Skeletal muscle tissue (tissue), 4 donors: Measurements from ENCODE around the gene CGB7. TPM values are rescaled to one million over a fixed set of nuclear protein-coding genes. Genes with fewer than 3 reads are reported as not detected.
"Not testable (repeated sequence)": the region's sequence is repeated elsewhere in the genome, so short reads cannot be mapped to it uniquely, and the experiment has no call there.

Experiments used
- H3K27ac ChIP-seq: one replicate; pipeline ENCODE4 v1.7.0; 2013; ENCODE audit warnings: mild to moderate bottlenecking, low read depth, low read length, inconsistent platforms
- H3K27me3 ChIP-seq, 3 donors: one replicate each; pipeline ENCODE4 v1.7.0; 2013; ENCODE audit warnings: low read length in 3 of 3; ENCODE audit not compliant: control insufficient read depth in 3 of 3, insufficient read depth in 3 of 3
- H3K36me3 ChIP-seq, 3 donors: one replicate each; pipeline ENCODE4 v1.7.0; 2013; ENCODE audit warnings: low read length in 3 of 3; ENCODE audit not compliant: control insufficient read depth in 3 of 3, insufficient read depth in 3 of 3
- H3K4me1 ChIP-seq, 3 donors: one replicate each; pipeline ENCODE4 v1.7.0; 2013; ENCODE audit warnings: low read length in 3 of 3, mild to moderate bottlenecking in 3 of 3; ENCODE audit not compliant: control insufficient read depth in 3 of 3, insufficient read depth in 3 of 3
- H3K4me3 ChIP-seq, 3 donors: one replicate each; pipeline ENCODE4 v1.7.0; 2013; ENCODE audit warnings: low read length in 3 of 3
- H3K9ac ChIP-seq, 3 donors: one replicate each; pipeline ENCODE4 v1.7.0; 2013; ENCODE audit warnings: low read length in 3 of 3, mild to moderate bottlenecking in 3 of 3, moderate library complexity in 2 of 3, low read depth in 1 of 3
- H3K9me3 ChIP-seq, 3 donors: one replicate each; pipeline ENCODE4 v1.7.0; 2013; ENCODE audit warnings: low read length in 3 of 3; ENCODE audit not compliant: control insufficient read depth in 3 of 3
- total RNA-seq: library from RNA; depleted of rRNA; stranded (reverse); fragments of >200 nt; gene quantifications from one replicate; pipeline ENCODE4 v1.2.3, GENCODE V29; 2014
- donor health status: Osteomylitis.

CGB7 gene
- total RNA-seq, 1 donor from 2014 or later, result 0.52 TPM

DNA sequence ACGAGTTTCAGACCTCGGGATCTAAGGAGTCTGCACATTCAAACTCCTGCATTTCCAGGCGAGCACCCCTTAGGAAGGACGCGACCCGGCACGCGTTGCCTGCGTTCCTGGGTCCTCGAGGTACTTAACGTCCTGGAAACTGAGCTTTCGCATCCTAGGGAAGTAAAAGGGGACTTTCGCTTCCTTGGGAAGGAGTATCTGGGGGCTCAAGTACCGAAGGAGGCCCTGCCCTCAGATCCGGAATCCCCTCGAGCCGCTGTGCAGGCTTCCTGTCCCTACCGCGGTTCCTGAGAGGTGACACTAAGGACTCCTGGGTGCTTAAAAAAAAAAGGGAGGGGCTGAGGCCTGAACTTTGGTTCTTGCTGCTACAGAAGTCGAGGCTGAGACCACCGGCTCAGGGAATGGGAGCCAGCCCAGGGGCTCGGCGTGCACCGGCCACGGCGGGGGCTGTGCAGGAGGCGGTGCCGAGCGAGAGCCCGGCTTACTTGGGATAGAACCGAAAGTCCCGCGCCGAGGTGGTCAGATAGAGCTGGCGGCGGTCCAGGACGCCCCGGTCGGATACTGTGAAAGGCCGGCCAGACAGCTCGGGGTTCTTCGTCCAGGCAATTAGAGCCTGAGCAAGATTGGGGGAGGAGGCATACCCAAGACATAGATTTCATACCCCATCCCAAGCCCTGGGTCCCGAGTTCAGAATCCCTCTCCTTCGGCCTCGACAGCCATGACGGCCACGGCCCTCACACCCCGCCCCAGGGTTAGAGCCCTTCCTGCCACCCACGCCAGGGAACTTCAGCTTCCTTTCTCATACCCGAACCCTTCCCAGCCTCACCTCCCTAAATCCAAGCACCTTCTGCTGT, 38.9 kb downstream of the CGB7 start:
- H3K9me3 ChIP-seq, H3K27ac ChIP-seq: not testable (repeated sequence)
- H3K4me3 ChIP-seq, result peak overlapping the region; percentile 54 to 61 (median 60)
- peaks cover 13 to 25% (median 22%) of the 10 kb centered on the region in 3 donors for H3K36me3 ChIP-seq
- peaks cover 15 to 21% (median 16%) of the 10 kb centered on the region in 3 donors for H3K4me1 ChIP-seq
- H3K9ac ChIP-seq, result peak overlapping the region; percentile 23 to 66 (median 43)
- peaks cover 3 to 11% (median 4%) of the 10 kb centered on the region in 3 donors for H3K27me3 ChIP-seq

DNA sequence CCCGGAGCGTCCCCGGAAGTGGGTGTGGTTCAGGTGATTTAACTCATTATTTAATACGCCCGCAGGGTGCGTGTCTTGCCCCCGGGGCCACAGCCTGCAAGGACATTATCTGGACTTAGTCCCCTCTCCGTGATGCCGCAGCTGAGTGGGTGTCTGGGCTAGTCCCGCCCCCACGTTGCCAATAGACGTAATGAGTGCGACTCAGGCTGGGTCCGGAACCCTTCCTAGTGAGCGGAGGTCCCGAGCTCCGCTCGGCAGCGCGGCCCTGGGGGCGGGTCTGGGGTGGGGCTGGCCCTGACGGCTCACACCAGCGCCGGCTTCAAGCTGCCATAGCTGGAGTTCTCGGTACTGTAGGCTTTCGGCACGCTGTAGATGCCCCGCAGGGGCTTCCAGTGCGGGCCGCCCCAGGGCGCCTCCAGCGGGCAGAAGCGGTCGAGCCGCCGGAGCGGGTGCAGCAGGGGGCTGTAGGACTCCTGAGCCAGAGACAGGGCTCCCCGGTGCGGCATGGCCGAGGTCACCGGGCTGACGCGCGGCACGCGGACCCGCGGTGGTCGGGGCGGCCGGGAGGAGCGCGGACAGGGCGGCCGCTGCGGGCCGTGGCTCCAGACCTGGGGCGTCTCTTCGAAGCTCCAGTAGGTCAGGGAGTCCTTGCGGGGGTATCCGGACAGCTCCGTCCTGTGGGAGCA, 39.7 kb downstream of the CGB7 start:
- H3K27me3 ChIP-seq, result peaks cover 3 to 11% (median 4%) of the 10 kb centered on the region in 3 donors
- peak overlapping the region; percentile 23 to 66 (median 43) for H3K9ac ChIP-seq
- peaks cover 15 to 21% (median 16%) of the 10 kb centered on the region in 3 donors for H3K4me1 ChIP-seq
- no peaks in the 10 kb centered on the region for H3K9me3 ChIP-seq
- no peak overlapping the region for H3K27ac ChIP-seq
- H3K4me3 ChIP-seq, result peak overlapping the region; percentile 54 to 61 (median 60)
- H3K36me3 ChIP-seq, result peaks cover 13 to 25% (median 22%) of the 10 kb centered on the region in 3 donors

DNA sequence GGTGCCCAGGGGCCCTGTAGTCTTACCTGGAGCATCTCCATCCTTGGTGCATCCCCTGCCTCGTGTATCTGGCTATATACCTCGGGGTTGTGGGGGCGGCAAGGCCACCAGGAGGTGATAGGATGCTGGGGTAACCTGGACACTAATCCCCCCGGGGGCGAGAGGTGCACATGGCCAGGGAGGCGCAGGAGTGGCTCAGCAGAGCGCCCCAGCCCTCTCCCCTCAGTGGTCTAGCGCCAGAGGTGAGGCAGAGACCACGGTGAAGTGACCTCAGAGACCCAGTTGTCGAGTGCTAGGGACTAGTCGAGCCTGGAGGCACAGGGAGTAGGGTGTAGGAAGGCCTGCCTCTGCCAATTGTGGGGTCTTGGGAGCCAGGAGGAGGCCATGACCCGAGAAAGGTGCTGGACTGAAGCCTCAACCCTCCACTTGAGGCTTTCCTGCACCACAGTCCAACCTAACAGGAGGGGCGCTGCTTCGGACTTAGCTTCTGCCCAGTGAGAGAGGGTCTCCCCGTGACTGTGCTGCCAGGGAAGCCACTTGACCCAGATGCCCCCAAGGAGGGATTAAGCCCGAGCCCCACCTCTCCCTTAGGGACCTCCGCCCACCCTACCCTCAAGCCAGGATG, 40.4 kb downstream of the CGB7 start, which contains the start of gene LHB:
Gene LHB, minus strand, starts transcription at position 51 of the 625 bp plus-strand sequence. Its CDS starts 10 bp downstream, at position 41.
- Histone ChIP-seq H3K4me3 (peak within 1 kb of the TSS; percentile 54 to 61 (median 60)), H3K36me3 (peaks cover 17 to 31% (median 24%) of the 10 kb centered on the region in 3 donors), H3K4me1 (peaks cover 15 to 21% (median 16%) of the 10 kb centered on the region in 3 donors), H3K27ac (no peak within 1 kb of the TSS), H3K27me3 (peaks cover 3 to 11% (median 4%) of the 10 kb centered on the region in 3 donors), H3K9ac (peak within 1 kb of the TSS in 2 of 3 donors; percentile 23 to 66), H3K9me3 (no peaks in the 10 kb centered on the region)

DNA sequence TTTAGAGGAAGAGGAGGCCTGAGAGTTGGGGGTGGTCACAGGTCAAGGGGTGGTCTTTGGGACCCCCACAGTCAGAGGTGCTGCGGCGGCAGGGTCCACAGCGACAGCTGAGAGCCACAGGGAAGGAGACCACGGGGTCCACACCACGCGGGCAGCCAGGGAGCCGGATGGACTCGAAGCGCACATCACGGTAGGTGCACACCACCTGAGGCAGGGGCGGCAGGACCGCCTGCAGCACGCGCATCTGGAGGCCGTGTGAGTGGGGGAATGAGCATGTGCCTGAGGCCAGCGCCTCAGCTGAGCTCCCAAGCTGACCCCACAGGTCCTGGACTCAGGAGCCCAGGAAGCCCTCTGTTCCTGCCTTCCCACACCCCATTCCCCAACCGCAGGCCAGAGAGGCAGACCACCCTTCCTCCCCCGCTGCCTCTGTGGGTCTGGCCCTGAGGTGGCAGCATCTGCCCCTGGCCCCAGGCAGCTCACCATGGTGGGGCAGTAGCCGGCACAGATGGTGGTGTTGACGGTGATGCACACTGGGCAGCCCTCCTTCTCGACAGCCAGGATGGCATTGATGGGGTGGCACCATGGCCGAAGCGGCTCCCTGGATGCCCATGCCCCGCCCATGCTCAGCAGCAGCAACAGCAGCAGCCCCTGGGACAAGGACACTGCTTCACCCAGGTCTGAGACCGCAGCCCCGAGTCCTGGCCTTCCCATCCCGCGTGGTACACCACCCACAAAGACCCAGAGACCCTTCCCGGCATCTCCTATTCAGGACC, 41.3 kb downstream of the CGB7 start:
- Histone ChIP-seq H3K36me3 (peaks cover 26 to 40% (median 33%) of the 10 kb centered on the region in 3 donors), H3K27ac (no peak overlapping the region), H3K27me3 (peaks cover 3 to 10% (median 4%) of the 10 kb centered on the region in 3 donors), H3K9me3 (no peaks in the 10 kb centered on the region), H3K4me3 (no peak overlapping the region), H3K4me1 (peaks cover 15 to 21% (median 16%) of the 10 kb centered on the region in 3 donors), H3K9ac (no peak overlapping the region)

GRCh38 chr19:49014870-49015255, 42.7 kb downstream of the CGB7 start:
- Histone ChIP-seq H3K27ac (no peak overlapping the region), H3K9me3 (no peaks in the 10 kb centered on the region), H3K27me3 (peaks cover 3 to 6% (median 4%) of the 10 kb centered on the region in 3 donors), H3K9ac (no peak overlapping the region), H3K36me3 (peaks cover 33 to 48% (median 44%) of the 10 kb centered on the region in 3 donors), H3K4me3 (no peak overlapping the region), H3K4me1 (peaks cover 15 to 21% (median 16%) of the 10 kb centered on the region in 3 donors)

- Histone ChIP-seq H3K4me3 (no peak overlapping the region), H3K27ac (no peak overlapping the region), H3K4me1 (peaks cover 12 to 20% (median 15%) of the 10 kb centered on the region in 3 donors), H3K36me3 (peaks cover 38 to 54% (median 50%) of the 10 kb centered on the region in 3 donors), H3K9ac (no peak overlapping the region), H3K9me3 (no peaks in the 10 kb centered on the region), H3K27me3 (peaks cover under 1 to 3% (median 3%) of the 10 kb centered on the region in 3 donors)
These were observed 43.3 kb downstream of the CGB7 start for GRCh38 chr19:49014123-49014869.

- H3K9me3 ChIP-seq, result no peaks in the 10 kb centered on the region
- no peak overlapping the region for H3K27ac ChIP-seq
- H3K36me3 ChIP-seq, result peaks cover 53 to 67% (median 62%) of the 10 kb centered on the region in 3 donors
- H3K4me1 ChIP-seq, result no peaks in the 10 kb centered on the region
- H3K27me3 ChIP-seq, result no peaks in the 10 kb centered on the region
- no peak overlapping the region for H3K4me3 ChIP-seq
- H3K9ac ChIP-seq, result no peak overlapping the region
These were observed 46.4 kb downstream of the CGB7 start for GRCh38 chr19:49011194-49011593.

DNA sequence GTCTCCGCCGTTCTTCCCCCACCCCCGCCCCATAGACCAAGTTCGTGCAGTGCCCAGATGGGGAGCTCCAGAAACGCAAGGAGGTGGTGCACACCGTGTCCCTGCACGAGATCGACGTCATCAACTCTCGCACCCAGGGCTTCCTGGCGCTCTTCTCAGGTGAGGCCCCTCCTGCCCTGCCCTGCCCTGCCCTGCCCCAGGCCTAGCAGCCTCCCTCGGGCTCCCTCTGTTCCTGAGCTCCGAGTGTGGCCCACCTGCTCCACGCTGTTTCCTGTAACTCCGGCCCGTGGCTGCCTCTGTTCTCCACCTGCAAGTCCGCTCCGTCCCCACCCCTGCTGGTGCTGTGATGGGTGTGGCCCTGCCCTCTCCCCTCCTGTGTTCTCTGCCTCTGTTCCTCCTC, 47.1 kb downstream of the CGB7 start:
- Histone ChIP-seq H3K4me3 (no peak overlapping the region), H3K36me3 (peaks cover 53 to 63% (median 60%) of the 10 kb centered on the region in 3 donors), H3K9me3 (no peaks in the 10 kb centered on the region), H3K4me1 (no peaks in the 10 kb centered on the region), H3K27ac (no peak overlapping the region), H3K27me3 (no peaks in the 10 kb centered on the region), H3K9ac (no peak overlapping the region)
